UCSD-AML1 (cell line): ENCODE data around the gene EIF3K.
A peak's percentile ranks its signal among the peaks of the same experiment; 100 is the strongest.

ENCODE experiments used
- DNase-seq: peaks from one replicate; lab custom pipeline; 2025; ENCODE audit not compliant: unreplicated experiment; lab: John Stamatoyannopoulos, UW

Gene EIF3K

GRCh38 chr19:38648769-38649304 lies 29.8 kb downstream of the EIF3K start:
- no peak for DNase-seq

DNA sequence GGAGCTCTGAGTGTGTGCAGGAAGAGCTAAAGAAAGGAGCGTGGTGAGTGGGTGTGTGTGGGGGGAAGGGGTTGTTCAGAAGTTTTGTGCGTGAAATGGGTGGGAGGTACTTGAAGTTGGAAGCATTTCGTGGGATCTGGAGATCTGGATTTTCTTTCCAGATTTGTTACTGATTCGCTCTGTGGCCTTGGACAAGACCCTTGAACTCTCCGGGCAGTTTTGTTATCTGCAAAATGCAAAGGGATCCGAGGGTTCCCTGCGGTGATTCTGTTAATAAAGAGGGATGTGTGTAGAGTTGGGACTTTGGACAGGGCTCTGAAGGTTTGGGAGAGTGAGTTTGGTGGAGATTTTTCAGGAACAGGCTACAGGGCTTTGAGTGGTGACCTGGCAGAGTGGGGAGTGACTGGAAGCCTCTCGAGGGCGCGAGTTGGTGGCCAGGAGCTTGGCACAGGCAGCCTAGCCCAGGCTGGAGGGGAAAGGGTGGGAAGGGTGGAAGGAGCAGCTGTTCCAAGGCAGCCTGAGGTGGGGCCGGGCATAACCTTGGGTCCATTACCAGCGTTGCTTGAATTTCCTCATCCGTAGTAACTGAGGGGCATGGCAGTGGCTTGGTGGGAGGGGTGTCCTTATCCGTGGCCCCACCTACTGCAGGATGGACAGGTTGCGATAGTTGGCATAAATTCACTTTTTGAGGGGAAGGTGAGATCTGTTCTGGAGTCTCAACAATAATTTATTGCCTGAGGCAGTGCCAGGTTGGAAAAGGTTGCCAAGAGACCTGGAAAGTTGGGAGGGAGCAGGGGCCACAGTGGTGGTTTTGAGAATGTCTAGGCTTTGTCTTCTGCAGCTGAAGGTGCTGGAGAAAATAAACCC lies 30.6 kb downstream of the EIF3K start:
- DNase-seq, result no peak

GRCh38 chr19:38650172-38650775 lies 31.3 kb downstream of the EIF3K start:
- DNase-seq, result no peak

GRCh38 chr19:38650911-38651584 lies 32.1 kb downstream of the EIF3K start:
- no peak for DNase-seq

DNA sequence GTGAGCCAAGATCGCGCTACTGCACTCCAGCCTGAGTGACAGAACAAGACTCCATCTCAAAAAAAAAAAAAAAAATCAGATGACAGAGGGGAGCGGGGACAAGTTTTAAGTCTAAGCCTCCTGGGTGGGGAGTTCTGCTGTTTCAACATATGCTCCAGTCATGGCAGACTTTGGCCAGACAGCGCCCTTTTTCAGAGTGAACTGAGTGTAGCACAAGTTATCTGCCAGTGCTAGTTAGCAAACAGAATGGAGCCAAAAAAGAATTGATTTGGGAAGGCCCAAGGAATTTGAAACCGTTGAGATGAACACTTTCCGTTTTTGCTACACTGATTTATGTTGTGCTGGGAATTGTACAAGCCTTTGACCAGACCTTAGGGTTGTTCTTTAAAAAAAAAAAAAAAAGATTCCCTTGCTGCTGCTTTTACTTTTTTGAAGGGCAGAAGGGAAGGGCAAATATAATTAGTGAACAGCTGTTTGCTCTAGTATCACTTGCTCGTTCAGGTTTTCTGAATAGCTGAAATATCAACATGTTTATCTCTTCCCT lies 34.1 kb downstream of the EIF3K start:
- DNase-seq, result no peak

GRCh38 chr19:38654628-38655055 lies 35.7 kb downstream of the EIF3K start:
- no peak for DNase-seq

GRCh38 chr19:38655148-38655824 lies 36.3 kb downstream of the EIF3K start:
- DNase-seq, result no peak

GRCh38 chr19:38656171-38656981 lies 37.4 kb downstream of the EIF3K start:
- no peak for DNase-seq

DNA sequence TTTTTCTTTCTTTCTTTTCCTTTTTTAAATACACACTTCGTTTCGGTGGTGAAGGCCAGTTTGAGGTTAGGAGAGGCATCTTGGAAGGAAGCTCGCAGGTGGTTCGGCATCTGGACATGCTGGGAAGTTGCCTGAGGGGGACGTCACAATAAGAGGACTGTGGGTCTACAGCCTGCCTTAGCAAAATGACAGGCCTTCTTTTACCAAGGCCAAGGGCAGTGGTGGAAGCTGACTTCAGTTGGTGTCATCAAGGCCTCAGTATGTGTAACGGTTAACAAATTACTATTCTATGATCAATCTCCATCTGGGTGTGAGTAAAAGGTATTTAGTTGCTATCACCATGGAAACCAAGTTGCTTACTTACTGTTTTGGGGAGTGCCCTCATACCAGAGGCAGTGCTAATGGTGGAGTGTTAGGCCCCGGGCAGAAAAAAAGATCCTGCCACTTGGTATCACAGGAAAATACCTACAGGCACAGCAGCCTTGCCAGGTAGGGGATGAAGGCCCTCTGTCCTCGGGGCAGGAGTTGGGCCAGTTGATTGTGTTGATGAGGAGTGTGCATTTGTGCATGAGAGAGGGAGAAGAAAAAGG lies 38.7 kb downstream of the EIF3K start:
- no peak for DNase-seq

DNA sequence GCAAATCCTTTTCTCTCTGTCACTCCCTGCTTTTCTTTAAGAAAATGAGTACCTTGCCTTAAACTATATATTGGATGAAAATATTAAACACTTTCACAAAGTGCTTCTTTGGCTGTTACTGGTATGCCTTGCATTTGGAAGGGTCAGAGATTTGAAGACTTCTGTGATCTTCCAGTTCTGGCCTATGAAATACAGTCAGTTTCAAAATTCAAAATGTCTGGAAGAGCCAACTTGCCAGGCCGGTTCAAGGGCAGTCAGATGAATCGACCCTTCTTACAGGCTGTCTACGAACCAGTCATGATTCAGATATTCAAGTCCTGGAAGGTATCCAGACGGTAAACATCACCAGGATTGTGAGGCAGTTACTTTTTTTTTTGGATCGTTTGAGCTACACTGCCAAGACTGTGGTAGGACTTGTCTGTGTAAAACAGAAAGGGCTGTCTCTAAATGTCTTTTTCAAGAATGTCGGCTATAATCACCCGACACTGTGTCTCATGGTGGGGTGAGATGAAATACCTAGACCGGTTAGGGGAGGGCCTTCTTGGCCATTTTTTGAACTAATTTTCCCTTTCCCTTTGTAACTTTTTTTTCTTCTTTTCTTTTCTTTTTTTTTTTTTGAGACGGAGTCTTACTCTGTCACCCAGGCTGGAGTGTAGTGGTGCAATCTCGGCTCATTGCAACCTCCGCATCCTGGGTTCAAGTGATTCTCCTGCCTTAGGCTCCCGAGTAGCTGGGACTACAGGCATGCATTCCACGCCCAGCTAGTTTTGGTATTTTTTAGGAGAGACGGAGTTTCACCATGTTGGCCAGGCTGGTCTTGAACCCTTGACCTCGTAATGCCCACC lies 39.7 kb downstream of the EIF3K start:
- DNase-seq, result no peak

DNA sequence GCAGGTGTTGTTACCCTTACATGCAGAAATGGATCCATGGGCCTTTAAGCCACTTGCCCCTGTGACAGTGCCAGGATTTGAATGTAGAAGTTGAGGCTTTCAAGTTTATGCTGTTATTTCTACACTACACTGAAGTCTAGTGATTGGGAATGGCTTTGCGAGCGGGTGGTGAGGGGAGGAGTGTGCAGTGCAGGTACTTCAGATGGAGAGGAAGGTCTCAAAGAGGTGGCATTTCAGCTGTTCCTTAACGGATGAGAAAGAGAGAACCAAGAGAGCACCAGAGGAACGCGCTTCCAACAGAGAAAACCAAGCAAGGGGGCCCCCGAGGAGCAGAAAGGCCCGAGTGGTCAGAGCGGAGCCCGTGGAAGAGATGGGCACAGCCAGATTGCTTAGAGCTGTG lies 41.7 kb downstream of the EIF3K start:
- DNase-seq, result no peak

DNA sequence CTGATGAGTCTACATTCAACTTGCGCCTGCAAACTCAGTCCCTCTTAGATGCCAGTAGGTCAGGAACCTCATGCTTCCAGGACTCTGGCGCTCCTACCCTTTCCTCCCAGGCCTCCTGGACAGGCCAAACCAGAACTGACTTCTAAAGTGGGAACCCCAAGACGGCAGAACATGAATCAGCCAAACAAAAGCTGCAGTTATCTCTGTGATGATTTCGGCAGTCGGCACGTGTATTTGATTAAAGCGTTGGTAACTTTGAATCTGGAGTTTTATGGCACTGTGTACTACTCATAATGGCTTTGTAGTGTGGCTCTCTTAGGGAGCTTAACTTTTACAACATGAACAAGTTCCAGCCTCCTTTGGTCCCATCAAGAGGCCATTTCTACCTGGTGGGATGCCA lies 42.1 kb downstream of the EIF3K start:
- no peak for DNase-seq

GRCh38 chr19:38661996-38662395 lies 43.0 kb downstream of the EIF3K start:
- no peak for DNase-seq

GRCh38 chr19:38662537-38663155 lies 43.7 kb downstream of the EIF3K start:
- no peak for DNase-seq

- DNase-seq, result no peak
Measured at GRCh38 chr19:38663156-38663651, 44.2 kb downstream of the EIF3K start.

- DNase-seq, result peak; percentile 68
Measured at GRCh38 chr19:38663957-38664502, 45.0 kb downstream of the EIF3K start.

DNA sequence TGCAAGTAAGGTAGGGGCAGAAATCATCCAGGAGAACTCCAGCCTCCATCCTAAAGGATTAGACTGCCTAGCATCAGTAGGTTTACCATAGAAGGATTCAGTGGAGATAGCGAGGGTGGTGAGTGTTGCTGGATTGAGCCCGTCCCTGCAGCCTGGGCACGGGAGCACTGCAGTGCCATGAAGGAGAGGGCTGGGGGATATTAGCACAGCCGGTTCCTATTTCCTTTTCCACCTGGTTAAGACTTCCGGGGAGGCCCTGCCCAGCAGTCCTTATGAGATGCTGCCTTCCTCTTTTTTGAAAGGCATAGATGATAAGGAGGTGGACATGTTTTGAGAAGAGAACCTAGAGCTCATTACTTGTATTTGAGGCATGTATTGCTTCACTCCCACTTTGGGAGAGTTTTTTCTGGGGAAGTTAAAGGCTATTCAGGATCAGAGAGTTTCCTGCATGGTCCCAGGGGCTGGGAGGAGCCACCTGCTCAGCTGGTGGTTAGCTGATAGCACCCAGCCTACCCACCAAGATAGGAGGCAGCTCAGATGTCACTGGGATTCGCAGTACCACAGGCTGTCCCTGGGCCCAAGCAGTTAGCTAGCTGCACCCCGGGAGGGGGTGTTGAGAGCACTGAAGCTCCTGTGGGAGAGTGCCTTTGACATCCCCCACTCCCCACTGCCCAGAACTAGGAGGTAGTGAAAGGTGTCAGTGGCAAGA lies 45.7 kb downstream of the EIF3K start:
- peak; percentile 73 for DNase-seq
